Right lung (tissue), 10 donors: ENCODE results near the gene TMSB15A. TPM values are rescaled to one million over a fixed set of nuclear protein-coding genes. Genes with fewer than 3 reads are reported as not detected.
A peak's percentile ranks its signal among the peaks of the same experiment; 100 is the strongest.
"Not testable (repeated sequence)": the region's sequence is repeated elsewhere in the genome, so short reads cannot be mapped to it uniquely, and the experiment has no call there.

ENCODE experiments used
- DNase-seq, 2 donors: peaks; one replicate each; pipeline ENCODE4 v3.0.0-alpha.2; 2013
- long read RNA-seq, 8 donors: transcript quantifications; one replicate each; lab custom pipeline, GENCODE V29; 2026
- polyA plus RNA-seq, 5 donors: library from polyadenylated mRNA; unstranded; fragments of 120-200 nt; gene quantifications; one replicate each; pipeline versions ENCODE4 v1.2.1 to v1.2.3, GENCODE V29; 2013; ENCODE audit warnings: inconsistent platforms in 1 of 5, low replicate concordance in 1 of 5; ENCODE audit not compliant: insufficient read length in 5 of 5, insufficient read depth in 1 of 5

TMSB15A gene
- polyA plus RNA-seq = 100 to 1,000 TPM in 1 of 5 donors, 10 to 100 TPM in 4; 48.4 to 107 (median 71.8) TPM
- long read RNA-seq, donor 1, transcript TMSB15A-201 (3 exons, 685 nt) = major isoform, 66 of 101 reads
- long read RNA-seq, donor 1, partial matches to known transcripts = 35 of 101 reads
- long read RNA-seq, donor 1, other reads (novel, unspliced or antisense) = 0 of 101 reads
- long read RNA-seq, donor 2, transcript TMSB15A-201 (3 exons, 685 nt) = major isoform, 59 of 79 reads
- long read RNA-seq, donor 2, partial matches to known transcripts = 20 of 79 reads
- long read RNA-seq, donor 2, other reads (novel, unspliced or antisense) = 0 of 79 reads
- long read RNA-seq, donor 3, transcript TMSB15A-201 (3 exons, 685 nt) = major isoform, 50 of 75 reads
- long read RNA-seq, donor 3, partial matches to known transcripts = 25 of 75 reads
- long read RNA-seq, donor 3, other reads (novel, unspliced or antisense) = 0 of 75 reads
- long read RNA-seq, donor 4, transcript TMSB15A-201 (3 exons, 685 nt) = major isoform, 27 of 35 reads
- long read RNA-seq, donor 4, partial matches to known transcripts = 8 of 35 reads
- long read RNA-seq, donor 4, other reads (novel, unspliced or antisense) = 0 of 35 reads
- long read RNA-seq, donor 5, transcript TMSB15A-201 (3 exons, 685 nt) = major isoform, 110 of 116 reads
- long read RNA-seq, donor 5, partial matches to known transcripts = 6 of 116 reads
- long read RNA-seq, donor 5, other reads (novel, unspliced or antisense) = 0 of 116 reads
- long read RNA-seq, donor 6, transcript TMSB15A-201 (3 exons, 685 nt) = major isoform, 48 of 75 reads
- long read RNA-seq, donor 6, partial matches to known transcripts = 27 of 75 reads
- long read RNA-seq, donor 6, other reads (novel, unspliced or antisense) = 0 of 75 reads
- long read RNA-seq, donor 7, transcript TMSB15A-201 (3 exons, 685 nt) = major isoform, 18 of 18 reads
- long read RNA-seq, donor 7, partial matches to known transcripts = 0 of 18 reads
- long read RNA-seq, donor 7, other reads (novel, unspliced or antisense) = 0 of 18 reads
- long read RNA-seq, donor 8, transcript TMSB15A-201 (3 exons, 685 nt) = major isoform, 39 of 39 reads
- long read RNA-seq, donor 8, partial matches to known transcripts = 0 of 39 reads
- long read RNA-seq, donor 8, other reads (novel, unspliced or antisense) = 0 of 39 reads

- peak; percentile 63 to 67 for DNase-seq
Measured at GRCh38 chrX:102515975-102516941, at the start of gene TMSB15A. TMSB15A (minus strand) TSS chrX:102516739.

- DNase-seq = no peak
Measured at GRCh38 chrX:102560423-102561068, 44.0 kb upstream of the TMSB15A start.

GRCh38 chrX:102558607-102559006 lies 42.1 kb upstream of the TMSB15A start:
- no peak for DNase-seq

- no peak for DNase-seq
Measured at GRCh38 chrX:102548231-102548630, 31.7 kb upstream of the TMSB15A start.

GRCh38 chrX:102546828-102547493 lies 30.4 kb upstream of the TMSB15A start:
- DNase-seq = peak in 1 of 2 donors; percentile 1

- not testable (repeated sequence) for DNase-seq
Measured at GRCh38 chrX:102546175-102546574, 29.6 kb upstream of the TMSB15A start.

GRCh38 chrX:102535958-102536357 lies 19.4 kb upstream of the TMSB15A start:
- no peak for DNase-seq

GRCh38 chrX:102517326-102517725 lies 787 bp upstream of the TMSB15A start:
- peak; percentile 1 to 14 for DNase-seq

GRCh38 chrX:102514536-102514935 lies 2.0 kb downstream of the TMSB15A start:
- no peak for DNase-seq

- no peak for DNase-seq
Measured at GRCh38 chrX:102498732-102499131, 17.8 kb downstream of the TMSB15A start.

GRCh38 chrX:102491766-102492165 lies 24.8 kb downstream of the TMSB15A start:
- no peak for DNase-seq

GRCh38 chrX:102478765-102479164 lies 37.8 kb downstream of the TMSB15A start:
- not testable (repeated sequence) for DNase-seq

GRCh38 chrX:102471762-102472220 lies 44.7 kb downstream of the TMSB15A start, which contains the start of gene TCP11X2:
TCP11X2 (minus strand) TSS chrX:102471812.
- DNase-seq = not testable (repeated sequence)

- not testable (repeated sequence) for DNase-seq
Measured at GRCh38 chrX:102470215-102470614, 46.3 kb downstream of the TMSB15A start.

Other genes starting within 250 kb of the TMSB15A start
- under 1 TPM in 4 of 5 donors, not detected in 1; 0.36 to 0.76 (median 0.61) TPM for gene NXF2B, start 76.7 kb downstream of the TMSB15A start, polyA plus RNA-seq
- under 1 TPM in 3 of 5 donors, not detected in 2; 0.45 to 0.59 (median 0.52) TPM for gene TCP11X2, start 44.9 kb downstream of the TMSB15A start, polyA plus RNA-seq
- gene ARMCX5, start 82.8 kb upstream of the TMSB15A start, polyA plus RNA-seq = 10 to 100 TPM; 10.5 to 18.9 (median 17.1) TPM
- 10 to 100 TPM; 15.6 to 24.6 (median 18.3) TPM for gene GPRASP1, start 134.7 kb upstream of the TMSB15A start, polyA plus RNA-seq
- 10 to 100 TPM; 27.7 to 38.7 (median 35.6) TPM for gene GPRASP2, start 195.7 kb upstream of the TMSB15A start, polyA plus RNA-seq
- 10 to 100 TPM; 13.2 to 19.4 (median 17.3) TPM for gene GPRASP3, start 204.0 kb upstream of the TMSB15A start, polyA plus RNA-seq